Neural progenitor cell (in vitro differentiated cells): ENCODE measurements around the gene VAV2. TPM values are rescaled to one million over a fixed set of nuclear protein-coding genes. Genes with fewer than 3 reads are reported as not detected.

Experiments
- DNase-seq: peaks from one replicate; pipeline ENCODE4 v3.0.0-alpha.2; 2016; ENCODE audit warnings: low spot score
- H2AFZ ChIP-seq: fragments of 200-600 bp; sonication (generic); replicated peaks from 2 replicates; pipeline ENCODE4 v1.6.1; 2016; ENCODE audit warnings: antibody characterized with exemption
- H3F3A ChIP-seq: fragments of 200-600 bp; sonication (generic); 2 replicates; pipeline ENCODE4 v1.6.1; 2016; ENCODE audit warnings: antibody characterized with exemption, low read depth
- H3K27ac ChIP-seq: fragments of 200-600 bp; sonication (generic); 2 replicates; pipeline ENCODE4 v1.5.1; 2016; ENCODE audit warnings: mild to moderate bottlenecking
- H3K27me3 ChIP-seq: fragments of 200-600 bp; sonication (generic); 2 replicates; pipeline ENCODE4 v1.6.1; 2016; ENCODE audit warnings: mild to moderate bottlenecking, moderate library complexity
- H3K36me3 ChIP-seq: fragments of 200-600 bp; sonication (generic); 2 replicates; pipeline ENCODE4 v1.5.1; 2016
- H3K4me1 ChIP-seq: fragments of 200-600 bp; sonication (generic); 2 replicates; pipeline ENCODE4 v1.6.1; 2016; ENCODE audit warnings: mixed run types
- H3K4me2 ChIP-seq: fragments of 200-600 bp; sonication (generic); 2 replicates; pipeline ENCODE4 v1.6.1; 2016
- H3K4me3 ChIP-seq: fragments of 200-600 bp; sonication (generic); 2 replicates; pipeline ENCODE4 v1.5.1; 2016
- H3K79me2 ChIP-seq: fragments of 200-600 bp; sonication (generic); 2 replicates; pipeline ENCODE4 v1.6.1; 2016; ENCODE audit warnings: low read depth
- H3K9ac ChIP-seq: fragments of 200-600 bp; sonication (generic); 2 replicates; pipeline ENCODE4 v1.6.1; 2016
- H3K9me3 ChIP-seq: fragments of 200-600 bp; sonication (generic); 2 replicates; pipeline ENCODE4 v1.5.1; 2016; ENCODE audit warnings: low read depth
- H4K20me1 ChIP-seq: fragments of 200-600 bp; sonication (generic); 2 replicates; pipeline ENCODE4 v1.6.1; 2016; ENCODE audit warnings: low read depth
- H3K27ac Mint-ChIP-seq: 3 replicates; pipeline ENCODE4 v1.8.0; 2021; ENCODE audit warnings: mixed read lengths
- H3K27me3 Mint-ChIP-seq: 2 replicates; pipeline ENCODE4 v1.8.0; 2022; ENCODE audit warnings: low read depth, mild to moderate bottlenecking, inconsistent platforms, moderate library complexity, mixed read lengths; ENCODE audit not compliant: insufficient read depth
- H3K36me3 Mint-ChIP-seq: 3 replicates; pipeline ENCODE4 v1.8.0; 2021; ENCODE audit warnings: mixed read lengths
- H3K4me1 Mint-ChIP-seq: 3 replicates; pipeline ENCODE4 v1.8.0; 2021; ENCODE audit warnings: mixed read lengths
- H3K4me3 Mint-ChIP-seq: 3 replicates; pipeline ENCODE4 v1.8.0; 2021; ENCODE audit warnings: mild to moderate bottlenecking, moderate library complexity, mixed read lengths
- H3K9me3 Mint-ChIP-seq: 3 replicates; pipeline ENCODE4 v1.8.0; 2020; ENCODE audit warnings: mixed read lengths
- EZH2 ChIP-seq: fragments of 200-600 bp; sonication (generic); IDR thresholded peaks from 2 replicates; pipeline ENCODE4 v1.6.1; 2017; ENCODE audit warnings: antibody characterized with exemption, mild to moderate bottlenecking, moderate library complexity
- EZH2phosphoT487 ChIP-seq: fragments of 200-600 bp; sonication (generic); IDR thresholded peaks from 2 replicates; pipeline ENCODE4 v1.6.1; 2017; ENCODE audit warnings: antibody characterized with exemption
- total RNA-seq: library from RNA; depleted of rRNA; stranded (reverse); fragments of >200 nt; gene quantifications from 2 replicates; pipeline ENCODE4 v1.2.3, GENCODE V29; 2015; ENCODE audit warnings: low replicate concordance
- TF ChIP-seq, protein P1 (sequence below): fragments of 200-600 bp; sonication (generic); IDR thresholded peaks from 2 replicates; pipeline ENCODE4 v1.5.1; 2017; ENCODE audit warnings: antibody characterized with exemption, mild to moderate bottlenecking

VAV2 gene
- total RNA-seq, 1 donor from 2014 or later = 12.9 TPM

DNA sequence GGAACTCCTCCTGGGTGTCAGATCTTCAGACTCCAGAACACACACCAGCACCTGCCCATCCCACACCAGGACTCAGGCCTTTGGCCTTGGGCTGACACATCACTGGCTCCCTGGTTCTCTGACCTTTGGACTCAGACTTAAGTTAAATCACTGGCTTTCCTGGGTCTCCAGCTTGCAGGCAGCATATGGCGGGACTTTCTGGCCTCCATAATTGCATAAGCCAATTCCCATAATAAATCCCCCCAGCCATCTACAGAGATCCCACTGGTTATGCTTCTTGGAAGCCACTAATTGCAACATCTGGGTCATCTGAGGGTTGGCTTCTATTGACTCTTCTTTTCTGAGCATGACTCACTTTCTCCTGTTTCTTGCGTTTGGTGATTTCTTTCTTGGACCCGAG, 173.7 kb downstream of the VAV2 start:
- H3K4me3 ChIP-seq = no peak overlapping the region
- DNase-seq = no peak
- no peak overlapping the region for H2AFZ ChIP-seq
- no peak overlapping the region for H3K4me2 ChIP-seq
- no peaks in the 10 kb centered on the region for H3K36me3 ChIP-seq
- no peak overlapping the region for H3K9ac ChIP-seq
- H3F3A ChIP-seq = peaks cover 14% of the 10 kb centered on the region
- H3K27me3 ChIP-seq = no peaks in the 10 kb centered on the region
- Mint-ChIP-seq H3K4me1 (peaks cover 28% of the 10 kb centered on the region), H3K9me3 (peaks cover 2% of the 10 kb centered on the region), H3K27ac (peak overlapping the region; percentile 14), H3K36me3 (peaks cover 11% of the 10 kb centered on the region), H3K4me3 (no peak overlapping the region), H3K27me3 (peaks cover 4% of the 10 kb centered on the region)
- H3K79me2 ChIP-seq = no peaks in the 10 kb centered on the region
- TF ChIP-seq, protein P1, sequence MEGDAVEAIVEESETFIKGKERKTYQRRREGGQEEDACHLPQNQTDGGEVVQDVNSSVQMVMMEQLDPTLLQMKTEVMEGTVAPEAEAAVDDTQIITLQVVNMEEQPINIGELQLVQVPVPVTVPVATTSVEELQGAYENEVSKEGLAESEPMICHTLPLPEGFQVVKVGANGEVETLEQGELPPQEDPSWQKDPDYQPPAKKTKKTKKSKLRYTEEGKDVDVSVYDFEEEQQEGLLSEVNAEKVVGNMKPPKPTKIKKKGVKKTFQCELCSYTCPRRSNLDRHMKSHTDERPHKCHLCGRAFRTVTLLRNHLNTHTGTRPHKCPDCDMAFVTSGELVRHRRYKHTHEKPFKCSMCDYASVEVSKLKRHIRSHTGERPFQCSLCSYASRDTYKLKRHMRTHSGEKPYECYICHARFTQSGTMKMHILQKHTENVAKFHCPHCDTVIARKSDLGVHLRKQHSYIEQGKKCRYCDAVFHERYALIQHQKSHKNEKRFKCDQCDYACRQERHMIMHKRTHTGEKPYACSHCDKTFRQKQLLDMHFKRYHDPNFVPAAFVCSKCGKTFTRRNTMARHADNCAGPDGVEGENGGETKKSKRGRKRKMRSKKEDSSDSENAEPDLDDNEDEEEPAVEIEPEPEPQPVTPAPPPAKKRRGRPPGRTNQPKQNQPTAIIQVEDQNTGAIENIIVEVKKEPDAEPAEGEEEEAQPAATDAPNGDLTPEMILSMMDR = no peak
- TF ChIP-seq EZH2phosphoT487 = no peak
- peaks cover 16% of the 10 kb centered on the region for H3K4me1 ChIP-seq
- H3K9me3 ChIP-seq = no peaks in the 10 kb centered on the region
- no peak overlapping the region for H3K27ac ChIP-seq
- H4K20me1 ChIP-seq = peaks cover 29% of the 10 kb centered on the region

DNA sequence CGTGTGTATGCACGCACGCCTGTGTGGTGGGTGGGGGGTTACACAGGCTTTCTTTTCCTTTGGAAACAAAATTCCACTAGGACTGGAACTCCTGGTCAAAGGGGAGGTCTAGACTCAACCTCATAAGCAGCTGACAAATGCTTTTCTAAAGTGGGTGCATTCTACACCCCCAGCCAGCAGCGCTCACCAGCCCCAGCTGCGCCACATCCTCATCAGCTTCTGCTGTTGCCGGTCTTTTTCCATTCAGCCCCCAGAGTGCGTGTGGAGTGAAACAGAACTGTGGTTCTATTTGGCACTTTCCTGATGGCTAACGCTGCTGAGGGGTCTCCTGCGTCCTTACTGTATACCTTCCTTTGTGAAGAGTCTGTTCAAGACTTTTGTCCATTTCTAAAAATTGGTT, 176.3 kb downstream of the VAV2 start:
- H3K36me3 Mint-ChIP-seq = peaks cover 11% of the 10 kb centered on the region
- H3K27me3 Mint-ChIP-seq = peaks cover 4% of the 10 kb centered on the region
- H3K27ac Mint-ChIP-seq = no peak overlapping the region
- no peaks in the 10 kb centered on the region for H3K79me2 ChIP-seq
- TF ChIP-seq EZH2phosphoT487 (no peak), EZH2 (no peak)
- TF ChIP-seq, protein P1 = no peak
- H2AFZ ChIP-seq = no peak overlapping the region
- DNase-seq = no peak
- H3K4me1 ChIP-seq = no peaks in the 10 kb centered on the region
- no peak overlapping the region for H3K4me2 ChIP-seq
- peaks cover 17% of the 10 kb centered on the region for H4K20me1 ChIP-seq
- H3K9ac ChIP-seq = no peak overlapping the region
- H3K27ac ChIP-seq = no peak overlapping the region
- no peak overlapping the region for H3K4me3 Mint-ChIP-seq
- no peaks in the 10 kb centered on the region for H3K36me3 ChIP-seq
- H3K9me3 Mint-ChIP-seq = peaks cover 2% of the 10 kb centered on the region
- peaks cover 9% of the 10 kb centered on the region for H3K4me1 Mint-ChIP-seq
- no peak overlapping the region for H3K4me3 ChIP-seq
- no peaks in the 10 kb centered on the region for H3K9me3 ChIP-seq
- H3F3A ChIP-seq = no peaks in the 10 kb centered on the region
- H3K27me3 ChIP-seq = no peaks in the 10 kb centered on the region

DNA sequence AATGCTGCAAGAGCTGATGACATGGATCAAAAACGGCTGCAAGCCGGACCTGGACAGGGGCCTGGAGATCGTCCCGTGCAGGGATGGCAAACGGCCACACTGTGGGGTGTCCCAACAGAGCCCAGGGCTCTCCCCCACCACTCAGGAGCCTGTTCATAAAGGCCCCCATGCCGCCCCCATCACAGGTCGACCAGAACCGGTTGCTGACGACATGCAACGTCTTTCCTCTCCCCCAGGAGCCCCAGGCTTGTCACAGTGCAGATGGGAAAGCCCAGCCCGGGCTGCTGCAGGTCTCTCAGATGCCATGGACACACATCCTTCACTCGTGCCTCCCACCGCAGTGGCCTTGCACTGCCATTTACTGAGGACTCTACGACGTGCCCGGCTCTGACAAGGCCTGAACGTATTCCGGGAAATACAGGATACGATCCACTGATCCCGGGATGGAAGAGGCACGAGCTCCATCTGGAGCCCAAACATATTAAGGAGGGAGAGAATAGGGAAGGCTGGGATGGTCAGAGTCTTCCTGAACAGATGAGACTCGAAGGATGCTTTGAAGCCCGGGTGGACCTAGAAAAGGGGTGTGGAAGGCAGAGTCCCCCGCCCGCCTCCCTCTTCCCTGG, 177.4 kb downstream of the VAV2 start:
- Histone ChIP-seq H3K36me3 (no peaks in the 10 kb centered on the region), H3F3A (no peaks in the 10 kb centered on the region), H3K9me3 (no peaks in the 10 kb centered on the region), H2AFZ (no peak overlapping the region), H3K9ac (no peak overlapping the region), H3K27ac (no peak overlapping the region), H3K4me1 (no peaks in the 10 kb centered on the region), H3K27me3 (no peaks in the 10 kb centered on the region), H3K79me2 (no peaks in the 10 kb centered on the region), H3K4me2 (no peak overlapping the region), H3K4me3 (no peak overlapping the region), H4K20me1 (peaks cover 20% of the 10 kb centered on the region)
- no peaks in the 10 kb centered on the region for H3K9me3 Mint-ChIP-seq
- no peak for DNase-seq
- no peak overlapping the region for H3K27ac Mint-ChIP-seq
- peaks cover 9% of the 10 kb centered on the region for H3K36me3 Mint-ChIP-seq
- peaks cover 7% of the 10 kb centered on the region for H3K4me1 Mint-ChIP-seq
- H3K4me3 Mint-ChIP-seq = no peak overlapping the region
- TF ChIP-seq EZH2phosphoT487 = no peak
- no peak for TF ChIP-seq EZH2
- TF ChIP-seq, protein P1 = no peak
- no peaks in the 10 kb centered on the region for H3K27me3 Mint-ChIP-seq
